HCT116 (cell line): ENCODE measurements around the gene THAP5.

Experiments
- CTCF ChIP-seq, 3 experiments: fragments of 200-600 bp in 1 of 3; sonication (generic) in 1 of 3; IDR thresholded peaks in 2 of 3; conservative IDR thresholded peaks in 1 of 3; 2 replicates each; pipeline ENCODE4 v1.5.1; 2012 to 2017; ENCODE audit warnings: low read depth in 2 of 3, low read length in 2 of 3, antibody characterized with exemption in 1 of 3, borderline replicate concordance in 1 of 3, control low read depth in 1 of 3, mild to moderate bottlenecking in 1 of 3, mixed read lengths in 1 of 3, mixed run types in 1 of 3, moderate library complexity in 1 of 3; ENCODE audit not compliant: insufficient read depth in 1 of 3
- EZH2 ChIP-seq: fragments of 200-600 bp; sonication (generic); IDR thresholded peaks from 2 replicates; pipeline ENCODE4 v1.6.1; 2017; ENCODE audit warnings: antibody characterized with exemption, mixed run types
- EZH2phosphoT487 ChIP-seq: fragments of 200-600 bp; IDR thresholded peaks from 2 replicates; pipeline ENCODE4 v1.6.1; 2018; ENCODE audit warnings: antibody characterized with exemption, borderline replicate concordance
- JUND ChIP-seq: IDR thresholded peaks from 2 replicates; pipeline ENCODE4 v1.6.1; 2012
- POLR2A ChIP-seq: IDR thresholded peaks from 2 replicates; pipeline ENCODE4 v1.7.0; 2011; ENCODE audit warnings: borderline replicate concordance; ENCODE audit not compliant: insufficient read depth, insufficient read length; ENCODE audit errors: extremely low read depth
- POLR2AphosphoS5 ChIP-seq: IDR thresholded peaks from 2 replicates; pipeline ENCODE4 v1.6.1; 2011; ENCODE audit warnings: mild to moderate bottlenecking, low read depth, low read length, moderate library complexity
- RAD21 ChIP-seq: IDR thresholded peaks from 2 replicates; pipeline ENCODE4 v1.6.1; 2012; ENCODE audit warnings: low read depth, mild to moderate bottlenecking
- SIN3A ChIP-seq: IDR thresholded peaks from 2 replicates; pipeline ENCODE4 v1.6.1; 2012; ENCODE audit warnings: low read depth
- ZBTB33 ChIP-seq: IDR thresholded peaks from 2 replicates; pipeline ENCODE4 v1.6.1; 2011; ENCODE audit warnings: mild to moderate bottlenecking, low read length, moderate library complexity; ENCODE audit not compliant: insufficient replicate concordance; ENCODE audit errors: extremely low read depth

DNA sequence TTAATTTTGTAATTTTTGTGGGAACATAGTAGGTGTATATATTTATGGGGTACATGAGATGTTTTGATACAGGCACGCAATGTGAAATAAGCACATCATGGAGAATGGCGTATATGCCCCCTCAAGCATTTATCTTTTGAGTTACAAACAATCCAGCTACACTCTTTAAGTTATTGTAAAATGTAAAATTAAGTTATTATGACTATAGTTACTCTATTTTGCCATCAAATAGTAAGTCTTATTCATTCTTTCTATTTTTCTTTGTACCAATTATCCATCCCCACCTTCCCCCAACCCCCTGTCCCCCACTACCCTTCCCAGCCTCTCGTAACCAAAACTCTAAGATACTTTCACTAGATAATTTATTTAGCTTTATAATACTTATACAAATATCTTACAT lies 35.8 kb downstream of the THAP5 start:
- TF ChIP-seq POLR2A (no peak), CTCF (IDR thresholded peaks at IDR 0.05 in 2 of 3, conservative IDR thresholded peaks at IDR 0.05 in 1 of 3; ENCODE audit: borderline replicate concordance in 1 of 3, insufficient read depth in 1 of 3, low read depth in 2 of 3, low read length in 2 of 3) (no peak), JUND (no peak), EZH2 (no peak), POLR2AphosphoS5 (no peak), SIN3A (no peak), RAD21 (no peak), ZBTB33 (no peak), EZH2phosphoT487 (no peak)
